DMS53 (cell line): ENCODE data around the gene ATG9B.
A peak's percentile ranks its signal among the peaks of the same experiment; 100 is the strongest.

Experiments used
- DNase-seq: peaks from one replicate; lab custom pipeline; 2025; lab: John Stamatoyannopoulos, UW

Gene ATG9B

DNA sequence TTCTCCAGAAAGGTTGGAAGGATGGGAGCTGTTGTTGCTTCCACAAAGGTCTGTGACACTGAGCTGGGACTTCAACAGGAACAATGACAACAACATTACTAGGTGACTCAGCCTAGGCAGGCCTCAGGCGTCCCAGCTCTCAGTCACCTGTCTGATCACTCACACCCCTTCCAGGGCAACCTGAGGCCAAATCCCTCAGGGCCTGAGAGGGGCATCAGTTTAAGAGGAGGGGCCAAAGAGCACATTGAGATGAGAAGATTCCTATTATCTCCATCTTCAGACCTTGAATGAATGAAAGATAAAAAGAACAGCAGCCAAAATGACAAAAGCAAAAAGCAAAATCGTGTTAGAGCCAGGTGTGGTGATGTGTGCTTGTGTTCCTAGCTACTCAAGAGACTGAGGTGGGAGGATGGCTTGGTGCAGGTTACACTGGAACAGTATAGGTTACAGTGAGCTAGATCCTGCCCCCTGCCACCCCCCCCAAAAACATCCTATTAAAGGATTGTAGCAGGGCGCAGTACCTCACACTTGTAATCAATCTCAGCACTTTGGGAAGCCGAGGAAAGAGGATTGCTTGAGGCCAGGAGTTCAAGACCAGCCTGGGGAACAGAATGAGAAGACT is at the start of gene ATG9B:
TSS of gene ATG9B (minus strand) at position 60 of the 622 bp plus-strand sequence. CDS start 71 bp downstream, outside the sequence.
- DNase-seq = peak; percentile 87

GRCh38 chr7:151073990-151074389 is 49.7 kb upstream of the ATG9B start:
- DNase-seq = no peak

GRCh38 chr7:151071032-151071866 is 47.0 kb upstream of the ATG9B start:
- no peak for DNase-seq

DNA sequence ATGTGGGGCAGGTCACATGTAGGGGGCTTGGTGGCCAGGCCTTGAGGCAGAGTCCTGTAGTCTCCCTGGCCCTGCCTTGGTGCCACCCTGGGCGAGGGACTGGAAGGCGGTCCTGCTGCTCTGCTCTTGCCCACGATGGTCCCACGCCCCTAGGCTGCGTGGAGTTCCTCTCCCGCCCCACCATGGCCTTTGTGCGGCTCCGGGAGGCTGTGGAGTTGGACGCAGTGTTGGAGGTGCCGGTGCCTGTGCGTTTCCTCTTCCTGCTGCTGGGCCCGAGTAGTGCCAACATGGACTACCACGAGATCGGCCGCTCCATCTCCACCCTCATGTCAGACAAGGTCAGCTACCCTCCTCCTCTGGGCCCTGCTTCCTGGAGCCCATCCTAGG is 46.3 kb upstream of the ATG9B start:
- no peak for DNase-seq

- DNase-seq = no peak
These were observed 45.7 kb upstream of the ATG9B start for GRCh38 chr7:151069841-151070573.

DNA sequence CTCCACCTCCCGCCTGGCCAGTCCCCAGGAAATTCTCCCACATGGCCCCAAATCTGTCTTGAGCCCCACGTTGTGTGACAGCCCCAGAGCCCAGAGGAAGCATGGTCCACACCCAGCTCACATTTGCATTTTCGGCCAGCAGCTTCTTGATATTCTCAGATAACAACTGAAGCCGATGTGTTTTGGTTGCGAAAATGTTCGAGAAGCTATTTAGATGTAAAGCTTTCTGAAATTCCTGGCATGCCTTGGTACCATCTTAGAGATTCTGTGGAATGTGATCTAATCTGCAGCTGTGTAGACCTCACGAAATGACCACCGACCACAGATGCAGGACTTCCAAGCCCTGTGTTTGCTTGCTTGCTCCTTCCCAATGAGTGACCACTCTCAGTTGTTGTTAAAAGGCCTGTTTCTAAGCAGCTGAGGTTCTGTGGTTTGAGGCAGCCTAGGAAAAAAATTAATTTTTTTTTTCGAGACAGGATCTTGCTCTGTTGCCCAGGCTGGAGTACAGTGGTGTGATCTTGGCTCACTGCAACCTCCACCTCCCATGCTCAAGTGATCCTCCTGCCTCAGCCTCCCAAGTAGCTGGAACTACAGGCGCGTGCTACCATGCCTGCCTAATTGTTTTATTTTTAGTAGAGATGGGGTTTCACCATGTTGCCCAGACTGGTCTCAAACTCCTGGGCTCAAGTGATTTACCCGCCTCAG is 43.9 kb upstream of the ATG9B start:
- no peak for DNase-seq

GRCh38 chr7:151066273-151066974 is 42.1 kb upstream of the ATG9B start:
- no peak for DNase-seq

DNA sequence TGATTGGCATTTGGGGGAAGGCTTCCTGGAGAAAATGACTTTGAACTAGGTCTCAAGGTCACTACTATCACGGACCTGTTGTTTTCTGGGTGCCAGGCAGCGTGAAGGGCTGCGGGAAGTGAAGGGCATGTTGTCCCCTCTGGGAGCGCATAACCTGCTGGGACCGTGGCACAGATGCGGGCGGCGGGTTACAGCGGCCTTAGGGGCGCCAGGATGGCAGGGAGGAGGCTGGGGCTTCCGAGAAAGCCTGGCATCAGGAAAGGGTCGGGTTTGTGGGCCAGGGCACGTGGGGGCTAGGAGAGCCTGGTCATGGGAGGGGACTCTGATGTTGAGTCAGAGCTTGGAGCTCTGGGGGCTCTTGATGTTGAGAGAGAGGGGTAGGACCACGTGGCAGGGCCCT is 41.2 kb upstream of the ATG9B start:
- no peak for DNase-seq

DNA sequence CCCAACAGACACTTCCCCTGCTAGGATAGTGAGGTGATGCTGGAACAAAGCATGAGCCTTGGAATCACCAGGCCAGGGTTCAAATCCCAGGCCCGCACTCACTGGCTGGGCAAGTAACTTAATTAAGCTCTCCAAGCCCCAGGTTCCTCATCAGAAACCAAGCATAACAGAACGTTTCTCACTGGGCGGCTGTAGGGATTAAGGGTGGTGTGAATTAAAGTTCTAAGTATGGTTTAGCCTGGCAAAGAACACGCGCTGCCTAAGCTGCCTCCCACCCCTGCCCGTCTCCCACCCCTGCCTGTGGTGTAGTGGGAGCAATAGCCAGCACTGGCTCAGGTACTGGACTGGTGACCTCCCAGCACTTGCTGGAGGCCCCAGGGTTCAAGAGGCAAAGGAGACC is 40.7 kb upstream of the ATG9B start:
- no peak for DNase-seq

- no peak for DNase-seq
These were observed 40.2 kb upstream of the ATG9B start for GRCh38 chr7:151064454-151064853.

- peak; percentile 70 for DNase-seq
These were observed 38.9 kb upstream of the ATG9B start for GRCh38 chr7:151063212-151063561.

DNA sequence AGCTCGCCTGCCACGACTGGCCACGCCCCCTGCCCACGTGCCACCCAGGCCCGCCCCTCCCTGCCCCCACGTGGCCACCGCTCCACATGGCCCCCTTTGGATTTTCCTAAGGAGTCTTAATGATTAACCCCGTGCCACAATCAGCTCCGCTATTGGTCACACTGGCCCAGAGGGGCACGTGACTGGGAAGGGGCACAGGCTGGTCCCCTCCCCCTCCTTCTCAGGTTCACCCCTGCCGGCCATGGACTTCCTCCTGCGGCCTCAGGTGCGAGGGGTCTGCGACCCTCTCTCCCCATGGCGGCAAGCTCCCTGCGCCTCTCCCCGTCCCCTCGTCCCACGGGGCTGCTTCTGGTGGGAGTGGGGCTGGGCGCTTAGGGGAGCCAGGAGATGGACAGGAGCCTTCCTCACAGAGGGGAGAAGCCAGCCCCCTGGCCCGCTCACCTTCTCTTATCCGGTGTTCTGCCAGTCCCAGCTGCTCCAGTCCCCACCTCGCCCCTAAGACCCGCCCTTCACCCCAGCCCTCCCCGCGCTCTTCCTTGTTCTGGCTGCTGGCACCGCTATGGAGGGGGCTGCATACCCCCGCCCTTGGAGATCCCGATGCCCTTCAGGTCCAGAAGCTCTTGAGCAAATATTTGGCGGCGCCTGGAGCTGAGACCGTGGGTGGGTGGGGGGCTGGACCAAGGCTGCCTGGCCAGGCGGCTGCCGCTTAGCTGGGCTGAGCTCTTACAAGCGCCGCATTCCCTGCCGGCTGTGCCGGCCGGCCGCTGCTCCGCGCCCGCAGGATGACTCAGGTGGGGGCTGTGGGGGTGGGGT is 38.3 kb upstream of the ATG9B start:
- DNase-seq = peak; percentile 100

DNA sequence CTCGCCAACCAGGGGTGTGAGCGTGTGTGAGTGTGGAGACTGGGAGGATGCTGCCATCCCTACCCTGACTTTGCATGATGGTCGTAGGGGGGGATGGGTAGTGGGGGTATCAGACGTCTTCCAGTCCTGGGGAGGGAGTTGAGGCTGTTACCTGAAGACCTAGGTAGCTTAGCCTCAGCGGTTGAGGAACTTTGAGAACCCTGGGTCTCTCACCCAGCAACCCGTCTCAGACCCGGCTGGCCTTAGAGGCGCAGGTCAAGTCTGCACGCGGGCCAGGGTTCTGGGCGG is 37.8 kb upstream of the ATG9B start:
- no peak for DNase-seq

- peak; percentile 38 for DNase-seq
These were observed 37.2 kb upstream of the ATG9B start for GRCh38 chr7:151061213-151062110.

GRCh38 chr7:151060416-151061212 is 36.3 kb upstream of the ATG9B start:
- DNase-seq = peak; percentile 56

DNA sequence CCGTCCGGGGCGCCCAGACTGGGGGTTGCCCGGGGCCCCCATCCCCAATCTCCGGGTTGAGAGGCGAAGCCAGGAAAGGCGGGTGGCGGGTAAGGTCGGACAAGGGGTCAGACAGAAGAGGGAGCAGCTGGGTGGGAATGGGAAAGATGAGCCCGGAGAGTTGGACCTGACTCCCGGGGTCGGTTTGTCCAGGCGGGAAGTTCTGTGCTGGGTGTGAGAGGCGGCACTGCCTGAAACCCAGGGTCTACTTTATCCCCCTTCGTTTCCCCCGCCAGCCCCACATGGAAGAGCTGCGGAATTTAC is 35.8 kb upstream of the ATG9B start:
- DNase-seq = no peak

- DNase-seq = peak; percentile 92
These were observed 35.2 kb upstream of the ATG9B start, which contains the start of gene SLC4A2 for GRCh38 chr7:151059367-151060112. Gene SLC4A2 (plus strand): TSS chr7:151059589. CDS start chr7:151061988, 2,399 bp downstream.

GRCh38 chr7:151058781-151059366 is 34.6 kb upstream of the ATG9B start:
- DNase-seq = peak; percentile 75
